HG03432 (cell line): ENCODE data around the gene OASL.
"Not testable (repeated sequence)": the region's sequence is repeated elsewhere in the genome, so short reads cannot be mapped to it uniquely, and the experiment has no call there.

Source experiments
- ATAC-seq: cut with Tn5 transposase; IDR thresholded peaks from one replicate; pipeline ENCODE4 v1.9.1; 2021; ENCODE audit warnings: mild to moderate bottlenecking, moderate library complexity; ENCODE audit not compliant: unreplicated experiment

Gene OASL

GRCh38 chr12:121060149-121061001 lies 21.3 kb upstream of the OASL start:
- peak; percentile 77 for ATAC-seq

GRCh38 chr12:121059031-121059898 lies 20.2 kb upstream of the OASL start:
- peak; percentile 18 for ATAC-seq

GRCh38 chr12:121057794-121058193 lies 18.7 kb upstream of the OASL start:
- ATAC-seq = no peak

- no peak for ATAC-seq
Measured at GRCh38 chr12:121053706-121054105, 14.7 kb upstream of the OASL start.

GRCh38 chr12:121050725-121051124 lies 11.7 kb upstream of the OASL start:
- ATAC-seq = no peak

- no peak for ATAC-seq
Measured at GRCh38 chr12:121048442-121048841, 9.4 kb upstream of the OASL start.

- not testable (repeated sequence) for ATAC-seq
Measured at GRCh38 chr12:121047400-121047799, 8.4 kb upstream of the OASL start.

GRCh38 chr12:121043067-121043466 lies 4.0 kb upstream of the OASL start:
- no peak for ATAC-seq

GRCh38 chr12:121036810-121037326 lies 2.2 kb downstream of the OASL start:
- no peak for ATAC-seq

- no peak for ATAC-seq
Measured at GRCh38 chr12:121034616-121035305, 4.3 kb downstream of the OASL start.

GRCh38 chr12:121033625-121034349 lies 5.3 kb downstream of the OASL start:
- no peak for ATAC-seq

GRCh38 chr12:121030576-121031212 lies 8.4 kb downstream of the OASL start:
- ATAC-seq = no peak

GRCh38 chr12:121026274-121027045 lies 12.6 kb downstream of the OASL start:
- no peak for ATAC-seq

- no peak for ATAC-seq
Measured at GRCh38 chr12:121025442-121026226, 13.4 kb downstream of the OASL start.

GRCh38 chr12:121023799-121024198 lies 15.2 kb downstream of the OASL start:
- ATAC-seq = no peak

- ATAC-seq = no peak
Measured at GRCh38 chr12:121022713-121023112, 16.3 kb downstream of the OASL start.

- ATAC-seq = no peak
Measured at GRCh38 chr12:121021754-121022153, 17.3 kb downstream of the OASL start.

GRCh38 chr12:121018860-121019617 lies 20.0 kb downstream of the OASL start:
- no peak for ATAC-seq
